Pericardium fibroblast (primary cell): ENCODE data around the gene IMP3. TPM values are rescaled to one million over a fixed set of nuclear protein-coding genes. Genes with fewer than 3 reads are reported as not detected.

ENCODE experiments used
- total RNA-seq: library from RNA; depleted of rRNA; stranded (reverse); fragments of >200 nt; gene quantifications from 2 replicates; pipeline ENCODE4 v1.2.3, GENCODE V29; 2015

IMP3 gene
- 91.4 and 112 TPM in 2 replicates for total RNA-seq

DNA sequence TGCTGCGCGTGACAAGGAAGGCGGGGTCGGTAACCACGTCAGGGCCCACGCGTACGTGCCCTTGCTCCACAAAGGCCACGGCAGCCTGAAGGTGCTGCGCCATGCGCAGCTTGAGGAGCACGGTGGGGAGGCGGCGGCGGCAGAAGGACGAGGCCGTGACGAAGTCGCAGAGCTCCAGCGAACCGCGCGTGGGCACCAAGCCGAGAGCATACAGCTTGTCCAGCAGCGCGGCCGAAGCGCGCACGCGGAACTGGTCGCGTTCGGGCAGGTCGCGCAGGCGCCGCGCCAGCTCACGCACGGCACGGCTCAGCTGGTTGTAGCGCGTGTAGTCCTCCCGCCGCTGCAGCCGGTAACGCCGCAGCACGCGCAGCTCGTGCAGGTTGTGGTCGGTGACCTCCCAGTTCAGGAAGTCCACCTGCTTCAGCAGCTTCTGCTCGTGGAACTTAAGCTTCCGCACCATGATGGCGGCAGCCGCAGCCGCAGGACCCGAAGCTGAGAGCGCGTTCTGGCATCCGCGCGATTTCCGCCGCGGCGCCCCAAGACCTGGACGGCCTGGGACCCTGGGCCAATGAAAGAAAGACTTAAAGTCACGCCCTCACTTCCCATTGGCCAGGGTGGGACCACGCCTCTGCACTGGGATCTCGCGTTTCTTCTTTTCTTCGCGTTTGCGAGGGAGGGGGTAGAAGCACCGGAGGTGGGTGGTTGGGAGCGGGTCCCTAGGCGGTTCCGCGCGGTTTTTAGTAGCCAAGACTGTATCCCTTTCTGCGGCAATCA lies at the start of gene IMP3:
Gene IMP3, minus strand, starts transcription at position 516 of the 774 bp plus-strand sequence. Its CDS starts 56 bp downstream, at position 460.

GRCh38 chr15:75647370-75648155 lies 7.5 kb upstream of the IMP3 start, which contains the start of gene SNX33:
Gene SNX33, plus strand, starts transcription at chr15:75647912. Its CDS starts 1,191 bp downstream, at chr15:75649103.

DNA sequence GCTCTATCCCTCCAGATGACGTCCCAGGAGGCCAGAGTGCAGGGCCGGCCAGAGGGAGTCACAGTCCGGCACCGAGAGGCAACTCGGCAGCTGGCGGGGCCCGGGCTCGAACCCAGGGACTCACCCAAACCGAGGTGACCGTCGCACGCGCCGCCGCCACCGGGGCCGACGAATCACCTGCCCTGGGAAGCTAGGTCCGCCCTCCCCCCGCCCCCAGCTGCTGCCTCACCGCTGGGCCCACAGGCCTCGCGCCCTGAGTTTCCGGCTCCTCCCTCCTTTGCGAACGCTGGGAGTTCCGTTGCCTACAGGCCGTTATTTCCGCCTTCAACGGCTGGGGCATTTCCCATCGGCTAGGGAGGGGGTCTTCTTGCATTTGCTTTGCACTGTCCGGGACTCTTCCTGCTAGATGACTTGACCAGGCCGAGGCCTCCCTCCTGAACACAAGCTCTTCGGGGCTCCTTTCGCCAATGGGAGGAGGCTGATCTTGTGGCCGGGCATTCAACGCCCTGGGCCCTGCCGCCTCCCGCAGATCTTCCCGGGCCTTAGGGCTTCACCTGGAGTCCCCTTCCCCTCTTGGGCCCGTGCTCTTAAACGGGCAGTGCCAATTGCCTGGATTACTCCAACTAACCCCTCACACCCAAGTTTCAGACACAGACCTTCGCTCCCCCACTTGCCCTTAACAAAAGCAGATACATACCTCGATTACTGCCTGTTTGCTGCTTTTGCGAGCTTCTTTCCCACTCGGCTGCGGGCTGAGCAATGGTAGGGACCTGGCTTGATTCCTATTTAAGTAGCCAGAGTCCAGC lies 14.3 kb downstream of the IMP3 start, which contains the start of gene SNUPN:
Gene SNUPN, minus strand, starts transcription at position 184 of the 806 bp plus-strand sequence. CDS start 4,674 bp downstream, outside the sequence.

Other genes starting within 250 kb of the IMP3 start
- gene SIN3A, start 188.5 kb downstream of the IMP3 start, total RNA-seq, result 16.9 and 22.6 TPM in 2 replicates
- gene PTPN9, start 60.9 kb downstream of the IMP3 start, total RNA-seq, result 17.3 and 21.4 TPM in 2 replicates
- gene SNUPN, start 14.5 kb downstream of the IMP3 start, total RNA-seq, result 27.3 and 40.9 TPM in 2 replicates
- gene SNX33, start 7.7 kb upstream of the IMP3 start, total RNA-seq, result 26.6 and 37.2 TPM in 2 replicates
- gene CSPG4, start 72.6 kb upstream of the IMP3 start, total RNA-seq, result 8.2 and 17.9 TPM in 2 replicates
- 27.9 and 37.1 TPM in 2 replicates for gene UBE2Q2, start 203.2 kb upstream of the IMP3 start, total RNA-seq